AG04450 (cell line): ENCODE measurements around the gene TMEM121. TPM values are rescaled to one million over a fixed set of nuclear protein-coding genes. Genes with fewer than 3 reads are reported as not detected.

Experiments
- CTCF ChIA-PET: fragments of 300-600, 350-600 bp; formaldehyde crosslinking; extraction: SDS; loops from one replicate; lab custom pipeline; 2022; ENCODE audit warnings: antibody characterized with exemption, inconsistent platforms; lab: Charles Lee
- POLR2A ChIA-PET: fragments of 350-600 bp; formaldehyde crosslinking; extraction: SDS; loops from one replicate; lab custom pipeline; 2021; ENCODE audit warnings: antibody characterized with exemption, inconsistent platforms; lab: Yijun Ruan, JAX
- DNase-seq: peaks from one replicate; pipeline ENCODE4 v3.0.0-alpha.2; 2011; ENCODE audit warnings: low read depth, low spot score
- H3K27ac ChIP-seq: one replicate; pipeline ENCODE4 v1.5.1; 2012; ENCODE audit warnings: low read depth, low read length, control low read depth
- H3K27me3 ChIP-seq: one replicate; pipeline ENCODE4 v1.6.0; 2012; ENCODE audit warnings: low read length; ENCODE audit not compliant: control insufficient read depth, insufficient read depth
- H3K4me3 ChIP-seq: 2 replicates; pipeline ENCODE4 v1.5.1; 2011; ENCODE audit warnings: mild to moderate bottlenecking, low read depth, low read length, control low read depth
- H3K9me3 ChIP-seq: 2 replicates; pipeline ENCODE4 v1.5.1; 2012; ENCODE audit warnings: low read length; ENCODE audit not compliant: control insufficient read depth, insufficient read depth
- polyA plus RNA-seq: library from polyadenylated mRNA; depleted of rRNA; stranded (reverse); fragments of >200 nt; gene quantifications from 2 replicates; pipeline ENCODE4 v1.2.3, GENCODE V29; 2011
- TF ChIP-seq, protein P1 (sequence below): IDR thresholded peaks from 2 replicates; pipeline ENCODE4 v1.5.1; 2011; ENCODE audit warnings: low read depth, low read length, control low read depth, inconsistent platforms

TMEM121 gene
- polyA plus RNA-seq, 1 experiment, result 1.5 TPM

DNA sequence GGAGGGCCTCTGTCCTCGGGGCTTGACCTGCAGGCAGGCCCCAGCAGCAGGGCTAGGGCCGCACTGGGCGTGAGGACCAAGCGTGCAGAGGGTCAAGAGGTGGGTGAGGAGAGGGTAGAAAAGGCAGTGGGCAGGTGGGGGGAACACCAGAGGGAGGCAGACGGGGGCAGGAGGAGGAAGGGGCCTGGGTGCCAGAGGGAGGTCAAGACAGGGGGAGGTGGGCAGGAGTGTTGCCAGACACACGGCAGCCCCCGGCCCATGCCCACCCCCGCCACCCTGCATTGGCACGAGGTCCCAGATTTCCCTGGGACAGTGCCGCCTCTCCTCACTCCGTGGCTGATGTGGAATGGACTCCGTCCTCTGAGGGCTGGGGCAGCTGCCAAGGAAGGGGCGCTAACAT is 8.2 kb downstream of the TMEM121 start:
- TF ChIP-seq, protein P1, sequence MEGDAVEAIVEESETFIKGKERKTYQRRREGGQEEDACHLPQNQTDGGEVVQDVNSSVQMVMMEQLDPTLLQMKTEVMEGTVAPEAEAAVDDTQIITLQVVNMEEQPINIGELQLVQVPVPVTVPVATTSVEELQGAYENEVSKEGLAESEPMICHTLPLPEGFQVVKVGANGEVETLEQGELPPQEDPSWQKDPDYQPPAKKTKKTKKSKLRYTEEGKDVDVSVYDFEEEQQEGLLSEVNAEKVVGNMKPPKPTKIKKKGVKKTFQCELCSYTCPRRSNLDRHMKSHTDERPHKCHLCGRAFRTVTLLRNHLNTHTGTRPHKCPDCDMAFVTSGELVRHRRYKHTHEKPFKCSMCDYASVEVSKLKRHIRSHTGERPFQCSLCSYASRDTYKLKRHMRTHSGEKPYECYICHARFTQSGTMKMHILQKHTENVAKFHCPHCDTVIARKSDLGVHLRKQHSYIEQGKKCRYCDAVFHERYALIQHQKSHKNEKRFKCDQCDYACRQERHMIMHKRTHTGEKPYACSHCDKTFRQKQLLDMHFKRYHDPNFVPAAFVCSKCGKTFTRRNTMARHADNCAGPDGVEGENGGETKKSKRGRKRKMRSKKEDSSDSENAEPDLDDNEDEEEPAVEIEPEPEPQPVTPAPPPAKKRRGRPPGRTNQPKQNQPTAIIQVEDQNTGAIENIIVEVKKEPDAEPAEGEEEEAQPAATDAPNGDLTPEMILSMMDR, result no peak
- ChIA-PET POLR2A (interaction anchor here (0.7 kb wide), 1 partner anchor 175 kb away, joined by 3 read pairs; no protein-coding TSS in a partner anchor), CTCF (no interaction called here)

DNA sequence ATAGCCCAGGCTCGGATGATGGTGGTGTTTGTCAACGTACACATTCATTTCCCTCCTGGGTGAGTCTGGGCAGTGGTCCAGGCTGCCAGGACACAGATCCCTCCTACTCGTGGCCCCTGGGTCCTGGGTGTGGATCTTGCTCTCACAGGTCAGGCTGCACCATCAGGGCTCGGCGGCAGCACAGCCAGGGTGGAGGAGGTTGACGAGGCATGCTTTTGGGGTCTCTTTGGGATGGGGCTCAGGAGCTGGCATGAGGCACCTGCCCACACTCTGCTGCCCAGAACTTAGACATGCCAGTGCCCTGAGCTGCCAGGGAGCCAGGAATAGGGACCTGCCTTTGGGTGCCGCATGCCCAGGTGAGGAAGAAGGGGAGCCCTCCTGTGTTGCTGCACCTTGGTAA is 9.7 kb downstream of the TMEM121 start:
- ChIA-PET POLR2A (no interaction called here), CTCF (interaction anchor here (2.0 kb wide), 1 partner anchor 7 kb away, joined by 13 read pairs; no protein-coding TSS in a partner anchor)
- DNase-seq, result no peak
- Histone ChIP-seq H3K4me3 (no peak overlapping the region), H3K27ac (no peak overlapping the region), H3K9me3 (no peaks in the 10 kb centered on the region; the same call in 1 of the 2 replicates), H3K27me3 (peaks cover 20% of the 10 kb centered on the region)
- TF ChIP-seq, protein P1, result no peak

More for the DNA sequence above, 8.2 kb downstream of the TMEM121 start:
- H3K27me3 ChIP-seq, result peaks cover 20% of the 10 kb centered on the region
- no peaks in the 10 kb centered on the region for H3K9me3 ChIP-seq
- no peak for DNase-seq
- no peak overlapping the region for H3K4me3 ChIP-seq
- no peak overlapping the region for H3K27ac ChIP-seq

DNA sequence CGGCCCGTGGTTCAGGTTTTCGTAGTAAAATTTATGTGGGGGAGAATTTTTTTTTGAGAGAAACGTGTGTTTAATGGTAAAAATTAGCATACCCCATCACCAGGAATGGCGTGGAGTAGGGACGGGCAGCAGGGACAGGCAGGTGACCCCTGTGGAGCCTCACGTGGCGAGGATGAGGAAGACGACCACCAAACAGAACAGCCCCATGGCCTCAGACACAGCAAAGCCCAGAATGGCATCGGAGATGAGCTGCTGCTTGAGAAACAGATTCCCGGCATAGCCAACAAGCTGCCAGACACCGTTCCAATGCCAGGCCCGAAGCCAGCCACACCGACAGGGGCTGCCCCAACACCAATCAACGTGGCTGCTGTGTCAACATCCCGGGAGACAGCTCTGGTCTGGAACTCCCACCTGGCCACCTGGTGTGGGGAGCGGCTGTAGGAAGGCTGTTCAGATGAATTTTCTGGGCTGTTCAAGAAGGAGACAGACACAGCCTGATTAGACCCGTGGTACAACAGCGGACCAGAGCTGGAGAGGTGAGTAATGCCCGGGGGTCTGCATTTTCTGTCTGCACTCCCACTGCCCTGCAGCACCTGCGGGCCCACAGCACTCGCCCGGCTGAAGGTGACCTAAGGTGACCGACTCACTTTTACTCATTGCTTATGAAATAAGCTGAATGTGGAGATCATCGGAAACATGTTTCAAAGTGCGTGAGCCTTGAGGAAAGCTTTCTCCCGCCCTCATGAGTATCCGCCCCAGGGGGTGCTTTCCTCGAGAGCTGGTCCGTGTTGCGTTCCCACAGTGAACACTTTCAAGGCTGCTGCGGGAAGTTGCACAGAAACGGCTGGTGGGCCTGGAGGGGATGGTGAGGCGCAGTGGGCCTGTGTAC is 10.6 kb downstream of the TMEM121 start:
- Histone ChIP-seq H3K9me3 (no peaks in the 10 kb centered on the region; the same call in 1 of the 2 replicates), H3K27me3 (peaks cover 20% of the 10 kb centered on the region), H3K27ac (no peak overlapping the region), H3K4me3 (no peak overlapping the region)
- no peak for DNase-seq
- ChIA-PET POLR2A (no interaction called here), CTCF (interaction anchor here (0.6 to 2.0 kb wide), 4 partner anchors 8 to 170 kb away, joined by 3 to 13 read pairs (median 5); no protein-coding TSS in a partner anchor)
- TF ChIP-seq, protein P1, result no peak

DNA sequence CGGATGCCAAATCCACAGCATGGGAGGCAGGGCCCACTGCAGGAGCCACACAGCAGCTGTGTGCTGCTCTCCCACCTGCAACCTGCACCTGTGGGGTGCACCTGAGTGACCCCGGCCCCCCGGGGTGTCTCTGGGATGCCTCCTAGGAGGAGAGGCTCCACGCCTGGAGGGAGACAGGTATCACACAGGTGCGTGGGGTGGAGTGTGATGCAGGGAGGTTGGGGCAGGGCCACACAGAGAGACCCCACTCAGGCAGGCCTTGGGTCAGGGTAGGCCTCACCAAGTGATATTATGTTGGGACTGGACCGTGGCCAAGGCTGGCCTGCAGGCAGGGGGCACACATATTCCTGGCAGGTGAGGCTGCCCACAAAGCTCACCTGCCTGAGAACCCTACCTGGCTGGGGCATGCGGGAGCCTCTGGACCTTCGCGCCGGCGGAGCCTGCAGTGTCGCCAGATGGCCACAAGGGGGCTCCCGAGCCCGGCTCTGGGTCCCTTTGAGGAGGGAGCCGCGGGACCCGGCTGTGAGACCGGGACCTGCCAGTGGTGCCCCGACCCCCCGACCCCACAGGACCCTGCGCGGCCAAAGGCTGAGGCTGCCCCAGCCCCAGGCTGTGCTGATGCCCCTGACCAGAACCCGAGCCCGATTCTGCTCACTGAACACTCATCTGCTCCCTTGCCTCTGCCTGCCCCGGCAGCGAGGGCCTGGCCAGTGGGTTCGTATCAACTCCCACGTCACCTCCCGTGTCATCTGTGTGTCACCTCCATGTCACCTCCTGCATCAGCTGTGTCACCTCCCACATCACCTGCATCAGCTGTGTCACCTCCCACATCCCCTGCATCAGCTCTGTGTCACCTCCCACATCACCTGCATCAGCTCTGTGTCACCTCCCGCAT is 11.4 kb downstream of the TMEM121 start:
- TF ChIP-seq, protein P1, result peak; percentile 86
- Histone ChIP-seq H3K27ac (no peak overlapping the region), H3K9me3 (no peaks in the 10 kb centered on the region; the same call in 1 of the 2 replicates), H3K4me3 (no peak overlapping the region), H3K27me3 (peaks cover 20% of the 10 kb centered on the region)
- CTCF ChIA-PET, result interaction anchor here (0.9 to 2.0 kb wide), 5 partner anchors 9 to 171 kb away, joined by 3 to 13 read pairs (median 3); no protein-coding TSS in a partner anchor
- no peak for DNase-seq
- POLR2A ChIA-PET, result no interaction called here
